WI38 (cell line): Measurements from ENCODE around the gene ERFE.

Experiments
- H3K4me3 ChIP-seq: 2 replicates; pipeline ENCODE4 v1.5.1; 2011; ENCODE audit warnings: low read depth, mild to moderate bottlenecking, control low read depth, low read length
- TF ChIP-seq, protein P1 (sequence below): IDR thresholded peaks from 2 replicates; pipeline ENCODE4 v1.5.1; 2012; ENCODE audit warnings: low read depth, mild to moderate bottlenecking, control low read depth, low read length

The ERFE gene

DNA sequence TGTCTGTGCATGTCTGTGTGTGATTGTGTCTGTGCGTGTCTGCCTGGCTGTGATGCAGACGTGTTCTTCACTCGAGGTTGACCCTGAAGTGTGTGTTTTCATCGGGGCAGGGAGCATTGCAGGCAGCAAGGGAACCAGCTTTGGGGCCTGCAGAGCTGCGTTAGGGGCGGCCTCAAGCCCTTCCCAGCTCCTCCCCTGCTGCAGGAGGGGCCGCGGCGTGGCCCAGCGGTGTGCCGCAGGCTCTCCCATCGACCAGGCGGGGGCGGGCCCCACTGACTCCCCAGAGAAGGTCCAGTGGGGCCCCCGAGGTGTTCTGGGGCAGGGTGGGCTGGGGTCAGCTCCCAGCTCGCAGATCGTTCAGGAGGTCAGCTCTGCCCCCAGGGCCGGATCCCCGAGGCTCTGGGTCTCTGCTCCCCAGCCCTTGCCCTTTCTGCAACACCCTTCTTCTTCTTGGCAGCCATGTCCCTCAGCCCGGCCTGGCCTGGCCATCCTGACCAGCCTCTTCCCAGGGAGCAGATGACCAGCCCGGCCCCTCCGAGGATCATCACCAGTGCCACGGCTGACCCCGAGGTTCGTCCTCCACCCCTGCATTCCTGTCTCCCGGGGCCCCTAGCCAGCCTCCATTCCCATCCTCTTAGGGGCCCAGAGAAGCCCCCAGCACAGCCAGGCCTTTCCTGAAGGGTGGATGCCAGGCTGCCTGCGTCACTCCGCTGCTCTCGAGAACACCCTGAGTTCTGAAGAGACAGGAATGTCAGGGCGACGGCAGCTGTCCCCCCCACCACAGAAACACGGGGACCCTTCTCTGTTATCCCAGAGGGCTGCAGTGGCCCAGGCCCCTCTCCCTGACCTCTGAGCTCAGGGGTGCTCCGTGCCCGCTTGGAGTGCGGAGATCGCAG is 31.4 kb upstream of the ERFE start:
- H3K4me3 ChIP-seq = no peak overlapping the region

DNA sequence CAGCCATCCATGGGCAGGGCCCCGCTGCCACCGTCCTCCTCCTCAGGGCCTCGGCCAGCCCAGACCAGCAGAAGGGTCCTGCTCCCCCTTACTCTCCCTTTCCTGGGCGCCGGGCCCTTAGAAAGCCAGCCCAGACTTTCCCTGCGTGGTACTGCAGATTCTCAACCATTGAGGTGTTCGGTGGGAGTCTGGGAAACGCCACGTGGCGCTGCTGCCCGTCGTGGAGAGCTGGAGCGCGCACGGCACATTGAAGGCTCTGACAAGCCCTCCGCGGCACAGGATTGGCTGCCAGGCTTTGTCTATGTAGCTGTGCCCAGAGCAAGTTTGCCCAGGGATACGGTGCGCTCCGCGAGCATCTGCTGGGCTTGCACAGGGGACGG is 30.7 kb upstream of the ERFE start:
- TF ChIP-seq, protein P1, sequence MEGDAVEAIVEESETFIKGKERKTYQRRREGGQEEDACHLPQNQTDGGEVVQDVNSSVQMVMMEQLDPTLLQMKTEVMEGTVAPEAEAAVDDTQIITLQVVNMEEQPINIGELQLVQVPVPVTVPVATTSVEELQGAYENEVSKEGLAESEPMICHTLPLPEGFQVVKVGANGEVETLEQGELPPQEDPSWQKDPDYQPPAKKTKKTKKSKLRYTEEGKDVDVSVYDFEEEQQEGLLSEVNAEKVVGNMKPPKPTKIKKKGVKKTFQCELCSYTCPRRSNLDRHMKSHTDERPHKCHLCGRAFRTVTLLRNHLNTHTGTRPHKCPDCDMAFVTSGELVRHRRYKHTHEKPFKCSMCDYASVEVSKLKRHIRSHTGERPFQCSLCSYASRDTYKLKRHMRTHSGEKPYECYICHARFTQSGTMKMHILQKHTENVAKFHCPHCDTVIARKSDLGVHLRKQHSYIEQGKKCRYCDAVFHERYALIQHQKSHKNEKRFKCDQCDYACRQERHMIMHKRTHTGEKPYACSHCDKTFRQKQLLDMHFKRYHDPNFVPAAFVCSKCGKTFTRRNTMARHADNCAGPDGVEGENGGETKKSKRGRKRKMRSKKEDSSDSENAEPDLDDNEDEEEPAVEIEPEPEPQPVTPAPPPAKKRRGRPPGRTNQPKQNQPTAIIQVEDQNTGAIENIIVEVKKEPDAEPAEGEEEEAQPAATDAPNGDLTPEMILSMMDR = no peak
- no peak overlapping the region for H3K4me3 ChIP-seq

More for the DNA sequence above, 31.4 kb upstream of the ERFE start:
- TF ChIP-seq, protein P1 = no peak

DNA sequence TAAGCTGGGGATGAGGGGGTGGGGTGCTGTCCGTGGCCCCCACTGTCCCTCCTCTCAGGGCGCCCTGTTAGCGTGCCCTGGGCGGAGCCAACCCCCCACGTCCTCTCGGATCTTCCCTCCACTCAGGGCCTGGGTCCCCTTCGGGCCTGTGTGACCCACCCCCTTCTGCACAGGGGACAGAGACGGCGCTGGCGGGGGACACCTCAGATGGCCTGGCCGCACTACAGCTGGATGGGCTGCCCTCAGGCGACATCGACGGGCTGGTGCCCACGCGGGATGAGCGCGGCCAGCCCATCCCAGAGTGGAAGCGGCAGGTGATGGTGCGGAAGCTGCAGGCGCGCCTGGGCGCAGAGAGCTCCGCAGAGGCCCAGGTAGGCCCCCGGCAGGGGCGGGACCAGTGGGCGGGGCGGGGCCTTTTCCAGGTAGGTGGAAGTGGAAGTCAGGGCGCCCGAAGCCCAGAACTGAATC is 30.2 kb upstream of the ERFE start:
- H3K4me3 ChIP-seq = no peak overlapping the region
- TF ChIP-seq, protein P1 = no peak

DNA sequence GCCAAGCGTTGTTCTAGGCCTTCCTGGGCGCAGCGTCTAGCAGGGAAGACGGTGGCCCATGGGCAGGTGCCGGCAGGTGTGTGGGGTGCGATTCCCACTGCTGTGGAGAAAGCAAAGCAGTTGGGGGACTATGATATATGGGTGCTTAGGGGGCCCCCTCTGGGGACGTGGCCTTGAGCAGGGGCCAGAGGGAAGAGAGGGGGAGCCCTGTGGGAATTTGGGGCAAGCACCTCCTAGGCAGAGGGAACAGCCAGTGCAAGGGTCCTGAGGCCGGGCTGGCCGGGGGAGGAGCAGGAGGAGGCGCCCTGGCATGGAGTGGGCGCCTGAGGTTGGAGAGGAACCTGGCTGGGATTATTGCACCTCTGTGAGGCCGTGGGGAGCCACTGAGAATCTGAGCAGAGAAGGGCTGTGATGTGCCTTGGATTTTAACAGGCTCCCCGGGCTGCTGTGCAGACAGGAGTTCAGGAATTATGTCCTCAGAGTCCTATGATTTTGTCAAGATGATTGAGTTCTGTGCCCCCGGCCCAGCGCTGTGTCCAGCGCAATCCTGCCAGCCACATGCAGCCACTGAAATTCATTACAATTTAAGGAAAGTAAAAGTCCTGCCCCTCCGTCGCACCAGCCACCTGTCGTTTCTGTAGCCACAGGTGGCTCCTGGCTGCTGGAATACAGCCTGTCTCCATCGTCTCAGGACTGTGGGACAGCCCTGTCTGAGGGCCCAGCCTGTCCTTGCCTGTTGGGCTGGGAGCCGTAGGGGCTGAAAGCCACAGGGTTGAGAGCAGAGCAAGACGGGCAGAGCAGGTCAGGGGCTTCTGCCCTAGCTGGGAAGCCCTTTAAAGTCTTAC is 29.4 kb upstream of the ERFE start:
- TF ChIP-seq, protein P1 = no peak
- H3K4me3 ChIP-seq = no peak overlapping the region

DNA sequence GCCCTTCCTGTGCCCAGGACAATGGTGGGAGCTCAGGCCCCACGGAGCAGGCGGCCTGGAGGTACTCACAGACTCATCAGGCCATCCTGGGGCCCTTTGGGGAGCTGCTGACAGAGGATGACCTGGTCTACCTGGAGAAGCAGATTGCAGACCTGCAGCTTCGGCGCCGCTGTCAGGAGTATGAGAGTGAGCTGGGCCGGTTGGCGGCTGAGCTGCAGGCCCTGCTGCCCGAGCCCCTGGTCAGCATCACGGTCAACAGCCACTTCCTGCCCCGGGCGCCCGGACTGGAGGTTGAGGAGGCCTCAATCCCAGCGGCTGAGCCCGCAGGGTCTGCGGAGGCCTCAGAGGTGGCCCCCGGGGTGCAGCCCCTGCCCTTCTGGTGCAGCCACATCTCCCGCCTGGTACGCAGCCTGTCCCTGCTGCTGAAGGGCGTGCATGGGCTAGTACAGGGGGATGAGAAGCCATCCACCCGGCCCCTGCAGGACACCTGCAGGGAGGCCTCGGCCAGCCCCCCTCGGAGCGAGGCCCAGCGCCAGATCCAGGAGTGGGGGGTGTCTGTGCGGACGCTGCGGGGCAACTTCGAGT is 28.6 kb upstream of the ERFE start:
- no peak overlapping the region for H3K4me3 ChIP-seq
- TF ChIP-seq, protein P1 = no peak

DNA sequence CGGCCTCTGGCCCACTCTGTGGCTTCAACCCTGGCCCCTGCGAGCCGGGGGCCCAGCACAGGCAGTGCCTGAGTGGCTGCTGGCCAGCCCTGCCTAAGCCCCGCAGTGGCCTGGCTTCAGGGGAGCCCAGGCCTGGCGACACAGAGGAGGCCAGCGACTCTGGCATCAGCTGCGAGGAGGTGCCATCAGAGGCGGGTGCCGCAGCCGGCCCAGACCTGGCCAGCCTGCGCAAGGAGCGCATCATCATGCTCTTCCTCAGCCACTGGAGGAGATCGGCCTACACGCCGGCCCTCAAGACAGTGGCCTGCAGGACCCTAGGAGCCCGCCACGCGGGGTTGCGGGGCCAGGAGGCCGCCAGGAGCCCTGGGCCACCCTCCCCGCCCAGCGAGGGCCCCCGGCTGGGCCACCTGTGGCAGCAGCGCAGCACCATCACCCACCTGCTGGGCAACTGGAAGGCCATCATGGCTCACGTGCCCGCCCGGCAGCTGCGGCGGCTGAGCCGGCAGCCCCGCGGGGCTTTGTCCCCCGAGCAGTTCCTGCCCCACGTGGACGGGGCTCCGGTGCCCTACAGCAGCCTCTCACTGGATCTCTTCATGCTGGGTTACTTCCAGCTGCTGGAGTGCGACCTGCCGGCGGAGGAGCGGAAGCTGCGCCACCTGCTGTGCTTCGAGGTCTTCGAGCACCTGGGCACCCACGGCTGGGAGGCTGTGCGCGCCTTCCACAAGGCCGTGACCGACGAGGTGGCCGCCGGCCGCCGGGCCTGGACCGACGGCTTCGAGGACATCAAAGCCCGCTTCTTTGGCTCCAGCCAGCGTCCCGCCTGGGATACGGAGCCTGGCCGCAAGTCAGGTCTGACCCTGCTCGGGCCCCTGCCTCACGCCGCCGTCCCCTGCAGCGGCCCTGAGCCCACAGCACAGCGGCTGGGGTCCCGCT is 27.8 kb upstream of the ERFE start:
- TF ChIP-seq, protein P1 = no peak
- H3K4me3 ChIP-seq = no peak overlapping the region
